Activated naive CD4-positive, alpha-beta T cell treated with anti-CD3 and anti-CD28 coated beads for 36 hours (primary cell): Measurements from ENCODE around the gene NDUFB10. TPM values are rescaled to one million over a fixed set of nuclear protein-coding genes. Genes with fewer than 3 reads are reported as not detected.
A peak's percentile ranks its signal among the peaks of the same experiment; 100 is the strongest.

ENCODE experiments used
- CTCF ChIA-PET: fragments of 350-600 bp; sonication (Branson Sonifier 250); formaldehyde crosslinking; loops from one replicate; lab custom pipeline; 2021; ENCODE audit warnings: antibody characterized with exemption; lab: Charles Lee
- DNase-seq: peaks from one replicate; pipeline ENCODE4 v3.0.0-alpha.2; 2020
- H3K27ac Mint-ChIP-seq: one replicate; pipeline ENCODE4 v1.8.0; 2021; ENCODE audit warnings: mild to moderate bottlenecking, mixed read lengths
- H3K27me3 Mint-ChIP-seq: one replicate; pipeline ENCODE4 v1.8.0; 2021; ENCODE audit warnings: low read depth, mixed read lengths
- H3K36me3 Mint-ChIP-seq: one replicate; pipeline ENCODE4 v1.8.0; 2021; ENCODE audit warnings: low read depth, mixed read lengths
- H3K4me1 Mint-ChIP-seq: one replicate; pipeline ENCODE4 v1.8.0; 2021; ENCODE audit warnings: low read depth, mixed read lengths
- H3K4me3 Mint-ChIP-seq: one replicate; pipeline ENCODE4 v1.8.0; 2021; ENCODE audit warnings: mild to moderate bottlenecking, moderate library complexity, mixed read lengths
- H3K9me3 Mint-ChIP-seq: one replicate; pipeline ENCODE4 v1.8.0; 2021; ENCODE audit warnings: mixed read lengths
- intact Hi-C: fragments of 100-400 bp; cut with micrococcal nuclease; formaldehyde crosslinking; loops from one replicate; pipeline ENCODE4 v1.15.1; 2023
- total RNA-seq, 2 experiments: library from RNA; stranded (reverse); gene quantifications; one replicate each; pipeline ENCODE4 v1.2.3, GENCODE V29; 2021

The NDUFB10 gene
- total RNA-seq, 2 experiments from 2014 or later = 111 TPM

- Mint-ChIP-seq H3K4me1 (peaks cover 24% of the 10 kb centered on the region), H3K4me3 (no peak overlapping the region), H3K27me3 (peaks cover 35% of the 10 kb centered on the region), H3K36me3 (peaks cover 9% of the 10 kb centered on the region), H3K27ac (no peak overlapping the region), H3K9me3 (no peaks in the 10 kb centered on the region)
- no peak for DNase-seq
- intact Hi-C loops = no loop called here
- CTCF ChIA-PET = interaction anchor here (2.7 kb wide), 1 partner anchor 17 kb away, joined by 9 read pairs; no protein-coding TSS in a partner anchor
Observed at GRCh38 chr16:1987198-1987597, 27.9 kb downstream of the NDUFB10 start.

GRCh38 chr16:1989209-1990100 lies 30.1 kb downstream of the NDUFB10 start, which contains the start of gene SYNGR3:
Gene SYNGR3, plus strand, starts transcription at chr16:1989970. Its CDS starts 133 bp downstream, at chr16:1990103.
- H3K27ac Mint-ChIP-seq = no peak within 1 kb of the TSS
- CTCF ChIA-PET = no interaction called here
- peak within 1 kb of the TSS; percentile 65 for H3K4me3 Mint-ChIP-seq
- H3K4me1 Mint-ChIP-seq = peaks cover 29% of the 10 kb centered on the region
- intact Hi-C loops = no loop called here
- H3K9me3 Mint-ChIP-seq = no peaks in the 10 kb centered on the region
- H3K36me3 Mint-ChIP-seq = peaks cover 9% of the 10 kb centered on the region
- H3K27me3 Mint-ChIP-seq = peaks cover 24% of the 10 kb centered on the region
- no peak for DNase-seq

DNA sequence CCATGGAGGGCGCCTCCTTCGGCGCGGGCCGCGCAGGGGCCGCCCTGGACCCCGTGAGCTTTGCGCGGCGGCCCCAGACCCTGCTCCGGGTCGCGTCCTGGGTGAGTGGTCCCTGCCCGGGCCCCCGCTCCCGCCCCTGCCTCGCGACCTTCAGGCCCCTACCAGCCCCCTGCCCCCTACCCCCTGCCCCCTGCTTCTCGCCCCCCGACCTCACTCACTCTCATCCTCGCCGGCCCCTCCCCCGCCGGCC lies 30.7 kb downstream of the NDUFB10 start:
- Mint-ChIP-seq H3K27me3 (peaks cover 24% of the 10 kb centered on the region), H3K4me3 (no peak overlapping the region), H3K4me1 (peaks cover 24% of the 10 kb centered on the region), H3K9me3 (no peaks in the 10 kb centered on the region), H3K36me3 (peaks cover 9% of the 10 kb centered on the region), H3K27ac (no peak overlapping the region)
- DNase-seq = no peak
- intact Hi-C loops = no loop called here
- CTCF ChIA-PET = interaction anchor here (0.9 to 1.2 kb wide), 2 partner anchors 8 to 151 kb away, joined by 3 to 4 read pairs; no protein-coding TSS in a partner anchor

- Mint-ChIP-seq H3K27me3 (peaks cover 24% of the 10 kb centered on the region), H3K4me1 (peaks cover 24% of the 10 kb centered on the region), H3K4me3 (peak overlapping the region; percentile 65), H3K9me3 (no peaks in the 10 kb centered on the region), H3K36me3 (peaks cover 11% of the 10 kb centered on the region), H3K27ac (no peak overlapping the region)
- DNase-seq = peak; percentile 45
- CTCF ChIA-PET = interaction anchor here (0.9 to 1.2 kb wide), 3 partner anchors 8 to 150 kb away, joined by 3 to 4 read pairs (median 3); partner anchors contain the start of genes NTHL1 and TSC2
- intact Hi-C loops = no loop called here
Observed at GRCh38 chr16:1990351-1991134, 31.2 kb downstream of the NDUFB10 start.

GRCh38 chr16:1991135-1991551 lies 31.8 kb downstream of the NDUFB10 start:
- peaks cover 24% of the 10 kb centered on the region for H3K4me1 Mint-ChIP-seq
- no peaks in the 10 kb centered on the region for H3K9me3 Mint-ChIP-seq
- intact Hi-C loops = no loop called here
- CTCF ChIA-PET = interaction anchor here (0.5 to 1.2 kb wide), 4 partner anchors 9 to 149 kb away, joined by 3 to 4 read pairs (median 3); partner anchors contain the start of genes NTHL1 and TSC2
- peaks cover 24% of the 10 kb centered on the region for H3K27me3 Mint-ChIP-seq
- H3K27ac Mint-ChIP-seq = no peak overlapping the region
- DNase-seq = peak; percentile 76
- peak overlapping the region; percentile 65 for H3K4me3 Mint-ChIP-seq
- H3K36me3 Mint-ChIP-seq = peaks cover 11% of the 10 kb centered on the region

GRCh38 chr16:1991588-1991947 lies 32.2 kb downstream of the NDUFB10 start:
- intact Hi-C loops = no loop called here
- Mint-ChIP-seq H3K4me1 (peaks cover 24% of the 10 kb centered on the region), H3K27ac (no peak overlapping the region), H3K4me3 (peak overlapping the region; percentile 65), H3K27me3 (peaks cover 24% of the 10 kb centered on the region), H3K36me3 (peaks cover 7% of the 10 kb centered on the region), H3K9me3 (no peaks in the 10 kb centered on the region)
- CTCF ChIA-PET = interaction anchor here (0.5 to 1.5 kb wide), 2 partner anchors 130 to 149 kb away, joined by 3 to 5 read pairs; no protein-coding TSS in a partner anchor
- DNase-seq = no peak

DNA sequence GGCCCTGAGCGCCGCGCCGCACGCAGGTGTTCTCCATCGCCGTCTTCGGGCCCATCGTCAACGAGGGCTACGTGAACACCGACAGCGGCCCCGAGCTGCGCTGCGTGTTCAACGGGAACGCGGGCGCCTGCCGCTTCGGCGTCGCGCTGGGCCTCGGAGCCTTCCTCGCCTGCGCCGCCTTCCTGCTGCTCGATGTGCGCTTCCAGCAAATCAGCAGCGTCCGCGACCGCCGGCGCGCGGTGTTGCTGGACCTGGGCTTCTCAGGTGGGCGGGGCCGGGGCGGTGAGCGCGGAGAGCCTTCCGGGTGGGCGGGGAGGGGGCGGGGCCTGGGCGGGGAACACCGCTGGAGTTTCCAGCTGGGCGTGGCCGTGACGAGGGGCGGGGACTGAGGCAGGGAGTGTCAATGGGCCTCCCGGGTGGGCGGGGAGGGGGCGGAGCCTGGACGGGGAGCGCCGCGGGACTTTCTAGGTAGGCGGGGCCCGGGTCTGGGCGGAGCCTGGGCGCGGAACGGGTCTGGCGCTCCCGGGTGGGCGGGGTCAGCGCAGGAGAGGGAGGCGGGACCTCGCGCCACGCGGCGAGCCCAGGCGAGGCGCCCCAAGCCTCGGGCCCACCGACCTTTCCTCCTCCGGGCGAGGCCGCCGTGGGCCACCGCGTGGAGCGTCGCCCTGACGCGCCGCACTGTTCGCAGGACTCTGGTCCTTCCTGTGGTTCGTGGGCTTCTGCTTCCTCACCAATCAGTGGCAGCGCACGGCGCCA lies 32.8 kb downstream of the NDUFB10 start:
- Mint-ChIP-seq H3K36me3 (peaks cover 1% of the 10 kb centered on the region), H3K27me3 (peaks cover 24% of the 10 kb centered on the region), H3K4me1 (peaks cover 24% of the 10 kb centered on the region), H3K4me3 (peak overlapping the region; percentile 65), H3K27ac (no peak overlapping the region), H3K9me3 (no peaks in the 10 kb centered on the region)
- intact Hi-C loops = loop anchor here (1.0 kb wide), 4 partner anchors 17 to 231 kb away; partner anchors contain the start of genes E4F1, MSRB1, RPS2 and ZNF598
- CTCF ChIA-PET = interaction anchor here (1.5 to 5.0 kb wide), 2 partner anchors 12 to 149 kb away, joined by 5 to 36 read pairs; no protein-coding TSS in a partner anchor
- DNase-seq = peak; percentile 99

DNA sequence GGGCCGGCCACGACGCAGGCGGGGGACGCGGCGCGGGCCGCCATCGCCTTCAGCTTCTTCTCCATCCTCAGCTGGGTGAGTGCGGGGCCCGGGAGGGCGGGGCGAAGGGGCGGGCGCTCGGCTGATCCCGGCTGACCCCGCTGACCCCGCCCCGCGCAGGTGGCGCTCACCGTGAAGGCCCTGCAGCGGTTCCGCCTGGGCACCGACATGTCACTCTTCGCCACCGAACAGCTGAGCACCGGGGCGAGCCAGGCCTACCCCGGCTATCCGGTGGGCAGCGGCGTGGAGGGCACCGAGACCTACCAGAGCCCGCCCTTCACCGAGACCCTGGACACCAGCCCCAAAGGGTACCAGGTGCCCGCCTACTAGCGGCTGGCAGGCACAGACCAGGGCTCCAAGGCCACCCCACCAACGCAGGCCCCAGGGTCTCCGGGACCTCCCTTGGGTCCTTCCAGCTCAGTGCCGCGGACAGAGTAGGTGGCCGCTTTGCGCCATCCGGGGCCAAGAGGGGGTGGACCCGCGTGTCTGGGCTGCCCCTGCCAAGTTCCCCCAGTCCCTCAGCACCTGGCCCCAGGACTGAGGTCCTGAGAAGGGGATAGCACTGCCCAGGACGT lies 33.5 kb downstream of the NDUFB10 start:
- peaks cover 24% of the 10 kb centered on the region for H3K4me1 Mint-ChIP-seq

DNA sequence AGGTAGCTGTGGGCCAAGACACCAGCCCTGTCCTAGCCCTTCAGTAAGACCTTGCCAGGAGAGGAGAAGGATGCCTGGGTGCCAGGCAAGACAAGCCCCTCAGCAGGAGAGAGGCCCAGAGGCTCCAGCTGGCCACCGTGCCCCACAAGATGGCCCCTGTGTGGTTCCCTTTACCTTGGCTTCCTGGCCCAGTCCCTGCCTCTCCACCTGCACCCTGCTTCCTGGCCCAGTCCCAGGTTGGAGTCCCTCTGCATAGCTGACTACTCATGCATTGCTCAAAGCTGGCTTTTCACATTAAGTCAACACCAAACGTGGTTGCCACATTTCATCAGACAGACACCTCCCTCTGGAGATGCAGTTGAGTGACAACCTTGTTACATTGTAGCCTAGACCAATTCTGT lies 34.4 kb downstream of the NDUFB10 start:
- H3K4me3 Mint-ChIP-seq = no peak overlapping the region
- intact Hi-C loops = no loop called here
- H3K9me3 Mint-ChIP-seq = no peaks in the 10 kb centered on the region
- peak overlapping the region; percentile 60 for H3K27ac Mint-ChIP-seq
- H3K36me3 Mint-ChIP-seq = peaks cover 5% of the 10 kb centered on the region
- peak; percentile 74 for DNase-seq
- H3K27me3 Mint-ChIP-seq = peaks cover 21% of the 10 kb centered on the region
- H3K4me1 Mint-ChIP-seq = peaks cover 24% of the 10 kb centered on the region
- CTCF ChIA-PET = interaction anchor here (5.0 kb wide), 1 partner anchor 10 kb away, joined by 36 read pairs; no protein-coding TSS in a partner anchor

More for the DNA sequence above, 33.5 kb downstream of the NDUFB10 start:
- intact Hi-C loops = loop anchor here (1.0 kb wide), 4 partner anchors 16 to 230 kb away; partner anchors contain the start of genes E4F1, MSRB1, RPS2 and ZNF598
- no peak for DNase-seq
- Mint-ChIP-seq H3K27me3 (peaks cover 24% of the 10 kb centered on the region), H3K9me3 (no peaks in the 10 kb centered on the region), H3K4me3 (no peak overlapping the region), H3K36me3 (peaks cover 1% of the 10 kb centered on the region), H3K27ac (no peak overlapping the region)
- CTCF ChIA-PET = interaction anchor here (1.5 to 5.0 kb wide), 2 partner anchors 11 to 148 kb away, joined by 5 to 36 read pairs; no protein-coding TSS in a partner anchor

DNA sequence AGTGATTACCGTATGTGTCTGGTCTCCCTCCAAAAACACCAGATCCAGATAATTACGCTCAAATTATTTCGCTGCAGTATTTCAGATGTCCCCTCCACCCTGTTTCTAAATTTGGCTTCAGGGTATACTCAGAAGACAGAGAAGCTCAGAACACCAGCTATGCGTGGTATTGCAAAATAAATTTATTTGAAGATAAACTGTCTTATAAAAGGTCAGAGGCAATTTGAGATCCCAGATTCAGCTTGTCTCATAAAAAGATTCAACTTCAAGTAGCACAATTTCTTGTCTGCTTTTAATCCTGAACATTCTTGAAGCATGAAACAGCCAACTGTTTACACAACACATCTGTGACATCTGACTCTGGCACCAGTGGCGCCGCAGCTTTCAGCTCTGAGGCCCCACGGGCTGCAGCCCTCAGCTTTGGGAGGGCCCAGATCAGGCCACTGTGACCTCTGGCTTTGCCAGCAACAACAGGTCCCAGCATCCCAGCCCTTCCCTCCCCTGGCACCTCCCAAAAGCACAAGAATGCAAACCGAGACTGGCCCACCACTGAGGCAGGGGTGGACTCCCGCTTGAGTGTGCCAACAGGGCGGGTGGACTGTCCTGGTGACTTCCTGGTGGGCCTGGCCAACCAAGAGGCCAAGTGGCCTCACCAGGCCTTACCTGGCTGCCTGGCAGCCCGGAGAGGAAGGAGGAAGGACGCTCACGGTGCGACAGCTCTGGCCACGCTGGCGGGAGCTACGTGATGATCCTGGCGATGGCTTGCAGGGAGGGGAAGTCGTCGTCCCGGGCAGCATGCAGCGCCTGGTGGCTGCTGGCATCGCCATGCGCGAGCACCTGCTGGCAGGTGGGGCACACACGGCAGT lies 38.4 kb downstream of the NDUFB10 start:
- intact Hi-C loops = no loop called here

More for the DNA sequence above, 38.4 kb downstream of the NDUFB10 start:
- H3K27ac Mint-ChIP-seq = no peak overlapping the region
- peaks cover 9% of the 10 kb centered on the region for H3K4me1 Mint-ChIP-seq
- no peaks in the 10 kb centered on the region for H3K27me3 Mint-ChIP-seq
- H3K4me3 Mint-ChIP-seq = no peak overlapping the region
- no peak for DNase-seq
- peaks cover 14% of the 10 kb centered on the region for H3K36me3 Mint-ChIP-seq
- H3K9me3 Mint-ChIP-seq = no peaks in the 10 kb centered on the region
- CTCF ChIA-PET = interaction anchor here (0.9 to 1.3 kb wide), 3 partner anchors 10 to 15 kb away, joined by 3 read pairs; no protein-coding TSS in a partner anchor
